H1 (cell line): ENCODE data around the gene PROSER3. TPM values are rescaled to one million over a fixed set of nuclear protein-coding genes. Genes with fewer than 3 reads are reported as not detected.

Experiments
- CTCF ChIA-PET: fragments of 300-600 bp; sonication (Branson Sonifier 250); formaldehyde crosslinking; loops from one replicate; lab custom pipeline; 2021; ENCODE audit not compliant: partially characterized antibody; lab: Charles Lee
- POLR2A ChIA-PET: fragments of 300-600 bp; sonication (Branson Sonifier 250); formaldehyde crosslinking; loops from one replicate; lab custom pipeline; 2021; ENCODE audit warnings: inconsistent platforms; ENCODE audit not compliant: partially characterized antibody; lab: Charles Lee
- DNase-seq, 2 experiments: peaks; one replicate each; pipeline versions ENCODE4 v3.0.0 to v3.0.0-alpha.2; 2010 to 2022; ENCODE audit warnings: low spot score in 2 of 2, low read depth in 1 of 2, mixed read lengths in 1 of 2
- FAIRE-seq: peaks from 2 replicates; lab custom pipeline; 2011; peaks lifted over from hg19 to GRCh38; lab: Jason Lieb, UNC
- H2AFZ ChIP-seq: 2 replicates; pipeline ENCODE4 v1.8.1; 2012; ENCODE audit warnings: low read length, inconsistent platforms
- H2AK5ac ChIP-seq: 2 replicates; pipeline ENCODE4 v1.6.1; 2013; ENCODE audit warnings: low read depth, low read length
- H2BK120ac ChIP-seq: replicated peaks from 2 replicates; pipeline ENCODE3; 2013; ENCODE audit warnings: low read depth, low read length, inconsistent platforms
- H2BK12ac ChIP-seq: 2 replicates; pipeline ENCODE4 v1.6.1; 2013; ENCODE audit warnings: low read depth, low read length
- H2BK15ac ChIP-seq: 2 replicates; pipeline ENCODE4 v1.6.1; 2013; ENCODE audit warnings: low read length
- H2BK20ac ChIP-seq: 2 replicates; pipeline ENCODE4 v1.6.1; 2013; ENCODE audit warnings: low read length
- H2BK5ac ChIP-seq: 2 replicates; pipeline ENCODE4 v1.6.1; 2013; ENCODE audit warnings: low read depth, low read length
- H3K14ac ChIP-seq: 2 replicates; pipeline ENCODE4 v1.6.1; 2013; ENCODE audit warnings: inconsistent platforms; ENCODE audit not compliant: insufficient read length
- H3K18ac ChIP-seq: 2 replicates; pipeline ENCODE4 v1.6.1; 2013; ENCODE audit warnings: low read length; ENCODE audit errors: extremely low read depth
- H3K23ac ChIP-seq: 2 replicates; pipeline ENCODE4 v1.6.1; 2013; ENCODE audit warnings: inconsistent platforms; ENCODE audit not compliant: insufficient read length
- H3K23me2 ChIP-seq: 2 replicates; pipeline ENCODE4 v1.6.1; 2013; ENCODE audit warnings: low read depth, low read length
- H3K27ac ChIP-seq: 2 replicates; pipeline ENCODE4 v1.6.1; 2011; ENCODE audit warnings: low read depth, low read length, inconsistent platforms
- H3K27me3 ChIP-seq, 4 experiments: replicated peaks in 1 of 4; 1 replicate in 1 of 4; 2 replicates in 3 of 4; pipeline versions ENCODE4 v1.6.1 to v1.8.1; 2011 to 2013; ENCODE audit warnings: low read length in 3 of 4, mild to moderate bottlenecking in 3 of 4, inconsistent platforms in 2 of 4, mixed read lengths in 2 of 4, moderate library complexity in 1 of 4; ENCODE audit not compliant: control insufficient read depth in 3 of 4, insufficient read depth in 3 of 4; ENCODE audit errors: extremely low read depth in 1 of 4
- H3K36me3 ChIP-seq, 4 experiments: 2 replicates each; pipeline versions ENCODE4 v1.6.1 to v1.8.1; 2011 to 2013; ENCODE audit warnings: mild to moderate bottlenecking in 4 of 4, low read length in 3 of 4, moderate library complexity in 2 of 4, control low read depth in 1 of 4, inconsistent platforms in 1 of 4; ENCODE audit not compliant: insufficient read depth in 4 of 4, control insufficient read depth in 2 of 4
- H3K4ac ChIP-seq: replicated peaks from 2 replicates; pipeline ENCODE3; 2013; ENCODE audit warnings: low read length, low read depth, mixed read lengths, inconsistent platforms; ENCODE audit not compliant: insufficient read length
- H3K4me1 ChIP-seq, 4 experiments: replicated peaks in 1 of 4; 1 replicate in 1 of 4; 2 replicates in 3 of 4; pipeline versions ENCODE4 v1.6.1 to v1.8.1; 2011 to 2013; ENCODE audit warnings: low read length in 3 of 4, inconsistent platforms in 2 of 4, mixed read lengths in 1 of 4; ENCODE audit not compliant: insufficient read depth in 4 of 4, control insufficient read depth in 3 of 4
- H3K4me2 ChIP-seq, 2 experiments: 2 replicates each; pipeline versions ENCODE4 v1.6.1 to v1.8.1; 2011 to 2013; ENCODE audit warnings: low read depth in 2 of 2, low read length in 2 of 2, control low read depth in 1 of 2, inconsistent platforms in 1 of 2, mild to moderate bottlenecking in 1 of 2; ENCODE audit not compliant: insufficient read depth in 1 of 2
- H3K4me3 ChIP-seq, 4 experiments: fragments of 200-600, 300-600 bp in 1 of 4; sonication (generic), shearing (Covaris generic), sonication (Bioruptor Twin) in 1 of 4; 2 replicates each; pipeline versions ENCODE4 v1.5.1 to v1.8.1; 2011 to 2016; ENCODE audit warnings: low read length in 4 of 4, low read depth in 3 of 4, control low read depth in 2 of 4, inconsistent platforms in 2 of 4, mild to moderate bottlenecking in 2 of 4, mixed read lengths in 1 of 4, moderate library complexity in 1 of 4; ENCODE audit not compliant: insufficient read depth in 2 of 4; ENCODE audit errors: extremely low read depth in 1 of 4
- H3K56ac ChIP-seq: replicated peaks from 2 replicates; pipeline ENCODE3; 2013; ENCODE audit warnings: low read depth, mild to moderate bottlenecking, mixed read lengths, low read length, inconsistent platforms; ENCODE audit not compliant: insufficient read length
- H3K79me1 ChIP-seq: 2 replicates; pipeline ENCODE4 v1.6.1; 2013; ENCODE audit warnings: low read depth, low read length, control low read depth
- H3K79me2 ChIP-seq, 2 experiments: 2 replicates each; pipeline versions ENCODE4 v1.6.1 to v1.8.1; 2012 to 2013; ENCODE audit warnings: low read length in 2 of 2, mild to moderate bottlenecking in 2 of 2, inconsistent platforms in 1 of 2; ENCODE audit not compliant: insufficient read depth in 2 of 2, control insufficient read depth in 1 of 2
- H3K9ac ChIP-seq, 4 experiments: replicated peaks in 1 of 4; 1 replicate in 1 of 4; 2 replicates in 3 of 4; pipeline versions ENCODE4 v1.6.1 to v1.8.1; 2011 to 2013; ENCODE audit warnings: low read depth in 3 of 4, low read length in 3 of 4, control low read depth in 2 of 4, mild to moderate bottlenecking in 2 of 4, moderate library complexity in 2 of 4, inconsistent platforms in 1 of 4; ENCODE audit errors: extremely low read depth in 1 of 4
- H3K9me3 ChIP-seq, 2 experiments: 2 replicates each; pipeline versions ENCODE4 v1.6.1 to v1.8.1; 2012 to 2013; ENCODE audit warnings: mild to moderate bottlenecking in 2 of 2, moderate library complexity in 2 of 2, control low read depth in 1 of 2, inconsistent platforms in 1 of 2, low read depth in 1 of 2, low read length in 1 of 2, mixed read lengths in 1 of 2; ENCODE audit not compliant: insufficient read depth in 2 of 2
- H4K20me1 ChIP-seq, 2 experiments: replicated peaks in 1 of 2; 2 replicates each; pipeline versions ENCODE3 to v1.8.1; 2011 to 2013; ENCODE audit warnings: inconsistent platforms in 2 of 2, low read length in 2 of 2, mild to moderate bottlenecking in 1 of 2; ENCODE audit not compliant: insufficient read depth in 2 of 2, control insufficient read depth in 1 of 2
- H4K5ac ChIP-seq: 2 replicates; pipeline ENCODE4 v1.6.1; 2013; ENCODE audit warnings: low read length, low read depth, mixed read lengths, inconsistent platforms; ENCODE audit not compliant: insufficient read length
- H4K8ac ChIP-seq: 2 replicates; pipeline ENCODE4 v1.8.0; 2013; ENCODE audit warnings: mild to moderate bottlenecking, moderate library complexity, low read length, inconsistent platforms; ENCODE audit not compliant: insufficient read depth; ENCODE audit errors: extremely low read depth
- H4K91ac ChIP-seq: replicated peaks from 2 replicates; pipeline ENCODE3; 2013; ENCODE audit warnings: low read length, mixed read lengths, inconsistent platforms; ENCODE audit not compliant: insufficient read length
- BRCA1 ChIP-seq: IDR thresholded peaks from 2 replicates; pipeline ENCODE4 v1.6.1; 2012; ENCODE audit warnings: low read depth, low read length, improper control_type of control experiment
- CBX8 ChIP-seq: fragments of 300-800, 300-1000 bp; sonication (generic); IDR thresholded peaks from 2 replicates; pipeline ENCODE4 v1.7.1; 2016; ENCODE audit warnings: low read depth, low read length, borderline replicate concordance
- POLR2A ChIP-seq, 2 experiments: IDR thresholded peaks; 1 replicate in 1 of 2; 2 replicates in 1 of 2; pipeline ENCODE4 v1.6.1; 2011; ENCODE audit warnings: low read depth in 2 of 2, low read length in 2 of 2, mild to moderate bottlenecking in 2 of 2; ENCODE audit errors: control extremely low read depth in 1 of 2
- ZNF274 ChIP-seq: IDR thresholded peaks from 2 replicates; pipeline ENCODE4 v1.7.0; 2012; ENCODE audit warnings: low read length, borderline replicate concordance; ENCODE audit errors: extremely low read depth
- WGBS, 2 experiments: shearing (Covaris generic) in 1 of 2; methylation state at CpG; one replicate each; pipeline versions ENCODE4 v1.1.6 to v1.1.7; 2013 to 2015; ENCODE audit warnings: low lambda C conversion rate in 2 of 2, mixed read lengths in 2 of 2, inconsistent platforms in 1 of 2, low coverage in 1 of 2, missing lambda C conversion rate in 1 of 2; ENCODE audit not compliant: insufficient replicate concordance in 2 of 2, insufficient coverage in 1 of 2, insufficient read length in 1 of 2; ENCODE audit errors: extremely low coverage in 1 of 2, missing lambda C conversion rate in 1 of 2; 5-methylcytosine and 5-hydroxymethylcytosine counted together
- polyA plus RNA-seq, 7 experiments: library from polyadenylated mRNA; depleted of rRNA in 3 of 7; stranded (reverse) in 5 of 7; unstranded in 2 of 7; fragments of >200 nt in 5 of 7; fragments of 200-250 nt in 2 of 7; gene quantifications; 1 replicate in 5 of 7; 2 replicates in 1 of 7; 4 replicates in 1 of 7; pipeline versions ENCODE4 v1.2.1 to v1.2.3, GENCODE V29; 2011 to 2013; ENCODE audit warnings: missing spikeins in 2 of 7, mixed read lengths in 2 of 7
- total RNA-seq: library from RNA; stranded (reverse); fragmentation: NEBNext Ultra II Directional; extraction: Animal tissue kit (Norgen Biotek cat#: 25700); gene quantifications from 2 replicates; pipeline ENCODE4 v1.2.1, GENCODE V29; 2021

The PROSER3 gene
- total and polyA plus RNA-seq, 2 of the 8 experiments (the other 6 are each of a cell fraction or from before 2014, with no cell fraction given) = 17.8 to 28.9 TPM

DNA sequence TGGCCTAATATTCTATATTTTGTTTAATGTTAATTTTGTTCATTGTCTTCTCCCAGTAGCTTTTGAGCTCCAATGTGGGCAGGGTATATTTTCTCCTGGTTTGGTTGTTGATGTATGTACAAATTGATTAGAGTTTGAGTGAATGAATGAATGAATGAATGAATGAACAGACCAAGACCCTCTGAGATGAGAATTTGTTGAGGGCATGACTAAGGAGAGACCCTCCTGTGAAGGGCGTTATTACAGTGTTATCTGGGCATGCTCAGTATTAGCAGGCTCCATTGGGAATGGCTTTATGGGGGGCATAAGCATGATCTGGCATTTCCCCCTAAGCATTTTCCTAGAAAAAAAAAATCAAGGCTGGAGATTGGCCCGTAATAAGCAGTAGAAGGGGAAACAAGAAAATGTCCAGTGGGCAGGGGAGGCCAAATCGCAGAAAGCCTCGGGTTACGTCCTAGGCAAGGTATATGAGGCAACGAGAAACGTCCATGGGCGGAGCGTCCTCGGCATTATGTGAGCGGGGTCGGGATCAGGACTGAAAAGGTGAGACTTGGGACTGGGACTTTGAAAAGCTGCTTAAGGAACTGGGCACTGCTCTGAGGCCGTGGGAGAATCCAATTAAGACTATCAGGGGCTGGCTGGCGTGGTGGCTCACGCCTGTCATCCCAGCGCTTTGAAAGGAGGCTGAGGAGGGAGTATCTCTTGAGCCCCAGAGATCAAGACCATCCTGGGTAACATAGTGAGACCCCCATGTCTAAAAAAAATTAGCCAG lies 16.5 kb downstream of the PROSER3 start:
- Histone ChIP-seq H2BK5ac (no peak overlapping the region), H3K18ac (no peak overlapping the region), H2AK5ac (no peak overlapping the region), H3K79me2 (no peaks in the 10 kb centered on the region), H3K23me2 (peaks cover 4% of the 10 kb centered on the region; the same call in 1 of the 2 replicates), H2BK120ac (no peak overlapping the region), H3K4me3 (no peak overlapping the region), H2BK20ac (no peak overlapping the region), H2BK15ac (no peak overlapping the region), H3K56ac (no peak overlapping the region), H4K5ac (no peak overlapping the region), H3K9ac (no peak overlapping the region), H3K27ac (no peak overlapping the region), H2BK12ac (no peak overlapping the region), H4K91ac (no peak overlapping the region), H3K36me3 (no peaks in the 10 kb centered on the region), H3K9me3 (no peaks in the 10 kb centered on the region), H3K4me2 (peak overlapping the region; percentile 54 to 82; a peak in 2 of 4 replicates), H3K4me1 (peaks cover 0 to 21% (median 17%) of the 10 kb centered on the region in 4 experiments; a peak in 6 of 7 replicates), H2AFZ (no peak overlapping the region), H4K8ac (no peak overlapping the region), H4K20me1 (peaks cover 0 to 1% of the 10 kb centered on the region in 2 experiments), H3K4ac (no peak overlapping the region), H3K27me3 (peaks cover 0 to 9% (median 7%) of the 10 kb centered on the region in 4 experiments; a peak in 3 of 7 replicates), H3K14ac (no peak overlapping the region), H3K79me1 (no peaks in the 10 kb centered on the region; the same call in 1 of the 2 replicates), H3K23ac (no peak overlapping the region)
- no peak for FAIRE-seq
- POLR2A ChIA-PET = interaction anchor here (0.7 to 1.8 kb wide), 4 partner anchors 10 to 27 kb away, joined by 3 to 9 read pairs (median 4); partner anchors contain the start of gene LIN37
- 71% methylated on average over 16 of the region's 16 CpGs; no CpG with 5 or more reads in 1 of the 2 experiments for WGBS, 2 experiments
- no peak for TF ChIP-seq BRCA1
- no peak for TF ChIP-seq POLR2A (IDR thresholded peaks at IDR 0.05; ENCODE audit: control extremely low read depth in 1 of 2, low read depth in 2 of 2, low read length in 2 of 2)
- TF ChIP-seq CBX8 = no peak
- no peak for TF ChIP-seq ZNF274
- CTCF ChIA-PET = interaction anchor here (0.7 to 1.0 kb wide), 2 partner anchors 12 to 270 kb away, joined by 4 read pairs; no protein-coding TSS in a partner anchor
- DNase-seq = no peak
